Kidney epithelial cell (primary cell): ENCODE data around the gene PAX4. TPM values are rescaled to one million over a fixed set of nuclear protein-coding genes. Genes with fewer than 3 reads are reported as not detected.

ENCODE experiments used
- DNase-seq: peaks from one replicate; pipeline ENCODE4 v3.0.0-alpha.2; 2010; ENCODE audit warnings: low read depth
- H3K27me3 ChIP-seq: 2 replicates; pipeline ENCODE4 v1.6.0; 2011; ENCODE audit warnings: low read length; ENCODE audit not compliant: control insufficient read depth, insufficient read depth
- H3K36me3 ChIP-seq: 2 replicates; pipeline ENCODE4 v1.5.1; 2011; ENCODE audit warnings: low read length; ENCODE audit not compliant: control insufficient read depth, insufficient read depth
- H3K4me3 ChIP-seq: 2 replicates; pipeline ENCODE4 v1.5.1; 2011; ENCODE audit warnings: low read depth, mild to moderate bottlenecking, control low read depth, low read length
- total RNA-seq: library from RNA; depleted of rRNA; stranded (reverse); fragments of >200 nt; gene quantifications from 2 replicates; pipeline ENCODE4 v1.2.3, GENCODE V29; 2015
- TF ChIP-seq, protein P1 (sequence below): IDR thresholded peaks from 2 replicates; pipeline ENCODE4 v1.5.1; 2011; ENCODE audit warnings: mild to moderate bottlenecking, moderate library complexity, low read length, control low read depth, inconsistent platforms; ENCODE audit not compliant: insufficient read depth, poor library complexity, severe bottlenecking

PAX4 gene
- total RNA-seq, 1 donor from 2014 or later, result not detected

DNA sequence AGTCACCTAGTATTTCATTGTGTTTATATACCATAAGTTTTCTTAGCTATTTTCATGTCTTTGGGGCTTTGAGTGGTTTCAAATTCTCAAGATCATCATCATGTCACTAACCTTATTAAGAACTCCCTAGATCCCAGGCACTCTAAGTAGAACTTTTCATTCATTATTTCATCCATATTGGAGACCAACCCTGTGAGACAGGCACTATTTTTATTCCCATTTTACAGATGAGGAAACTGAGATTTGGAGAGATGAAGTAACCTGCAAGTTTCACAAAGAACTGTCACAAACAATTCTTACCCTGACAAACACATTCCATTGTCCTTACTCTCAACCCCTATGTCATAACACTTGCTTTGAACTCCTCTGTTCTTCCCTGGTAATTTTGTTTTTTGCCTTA, 20.3 kb upstream of the PAX4 start:
- Histone ChIP-seq H3K4me3 (no peak overlapping the region), H3K36me3 (no peaks in the 10 kb centered on the region), H3K27me3 (no peaks in the 10 kb centered on the region)
- TF ChIP-seq, protein P1, sequence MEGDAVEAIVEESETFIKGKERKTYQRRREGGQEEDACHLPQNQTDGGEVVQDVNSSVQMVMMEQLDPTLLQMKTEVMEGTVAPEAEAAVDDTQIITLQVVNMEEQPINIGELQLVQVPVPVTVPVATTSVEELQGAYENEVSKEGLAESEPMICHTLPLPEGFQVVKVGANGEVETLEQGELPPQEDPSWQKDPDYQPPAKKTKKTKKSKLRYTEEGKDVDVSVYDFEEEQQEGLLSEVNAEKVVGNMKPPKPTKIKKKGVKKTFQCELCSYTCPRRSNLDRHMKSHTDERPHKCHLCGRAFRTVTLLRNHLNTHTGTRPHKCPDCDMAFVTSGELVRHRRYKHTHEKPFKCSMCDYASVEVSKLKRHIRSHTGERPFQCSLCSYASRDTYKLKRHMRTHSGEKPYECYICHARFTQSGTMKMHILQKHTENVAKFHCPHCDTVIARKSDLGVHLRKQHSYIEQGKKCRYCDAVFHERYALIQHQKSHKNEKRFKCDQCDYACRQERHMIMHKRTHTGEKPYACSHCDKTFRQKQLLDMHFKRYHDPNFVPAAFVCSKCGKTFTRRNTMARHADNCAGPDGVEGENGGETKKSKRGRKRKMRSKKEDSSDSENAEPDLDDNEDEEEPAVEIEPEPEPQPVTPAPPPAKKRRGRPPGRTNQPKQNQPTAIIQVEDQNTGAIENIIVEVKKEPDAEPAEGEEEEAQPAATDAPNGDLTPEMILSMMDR, result no peak
- DNase-seq, result no peak

DNA sequence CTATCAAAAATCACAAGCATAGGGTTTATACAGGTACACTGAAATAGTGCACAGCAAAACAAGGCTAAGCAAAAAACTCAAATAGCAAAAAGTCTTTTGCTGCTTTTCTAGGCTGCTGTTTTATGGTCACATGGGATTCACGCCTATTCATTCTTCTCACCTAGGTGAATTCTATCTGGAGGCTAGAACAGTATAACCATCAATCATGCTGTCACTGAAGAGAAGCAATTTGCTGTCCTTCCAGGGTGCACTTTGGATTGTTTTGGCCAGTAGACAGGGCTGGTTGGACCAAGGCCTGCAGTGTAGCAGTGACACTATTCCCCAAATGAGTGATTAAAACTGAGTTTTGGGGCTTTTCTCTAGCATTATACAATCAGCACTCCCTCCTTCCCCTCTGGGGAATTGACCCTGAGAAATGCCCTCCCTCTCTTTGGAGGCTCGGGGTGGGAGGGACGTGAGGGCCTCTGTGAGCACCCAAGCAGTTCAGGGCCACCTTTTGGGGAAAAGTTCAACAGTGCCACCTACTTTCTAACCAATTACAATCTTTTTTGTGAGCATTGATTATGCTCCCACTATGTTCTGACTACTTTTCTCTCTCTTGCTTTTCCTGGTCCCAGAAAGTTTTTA, 17.8 kb upstream of the PAX4 start:
- H3K4me3 ChIP-seq, result no peak overlapping the region
- H3K36me3 ChIP-seq, result no peaks in the 10 kb centered on the region
- DNase-seq, result no peak
- no peaks in the 10 kb centered on the region for H3K27me3 ChIP-seq
- TF ChIP-seq, protein P1, result no peak

DNA sequence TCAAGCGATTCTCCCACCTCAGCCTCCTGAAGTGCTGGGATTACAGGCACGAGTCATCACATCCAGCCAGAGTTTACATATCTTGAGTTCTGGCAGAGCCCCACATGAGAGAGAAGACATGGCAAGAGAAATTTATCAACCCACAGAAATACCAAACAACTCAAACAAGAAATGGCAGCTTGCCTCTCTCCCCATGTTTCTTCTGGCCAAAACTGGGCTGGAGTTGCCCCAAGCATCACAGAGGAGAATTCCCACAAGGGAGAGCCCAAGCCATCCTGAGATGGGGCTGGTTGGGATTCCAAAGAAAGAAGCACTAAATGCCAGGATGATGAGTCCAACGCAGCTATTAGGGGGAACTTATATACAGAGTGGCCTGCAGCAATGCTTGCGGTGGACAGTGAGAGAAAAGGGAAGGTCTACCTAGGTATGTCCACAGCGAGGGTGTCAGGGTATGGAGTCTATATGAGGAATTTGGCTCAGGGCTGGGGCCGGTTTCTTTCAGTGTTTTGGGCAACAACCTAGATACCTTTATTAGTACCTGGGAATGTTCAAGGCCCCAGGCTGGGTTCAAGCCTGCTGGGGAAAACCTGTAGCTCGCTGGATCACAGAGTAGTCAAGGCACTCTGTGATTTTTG, 14.5 kb upstream of the PAX4 start:
- Histone ChIP-seq H3K36me3 (no peaks in the 10 kb centered on the region), H3K4me3 (no peak overlapping the region), H3K27me3 (no peaks in the 10 kb centered on the region)
- no peak for DNase-seq
- TF ChIP-seq, protein P1, result no peak

DNA sequence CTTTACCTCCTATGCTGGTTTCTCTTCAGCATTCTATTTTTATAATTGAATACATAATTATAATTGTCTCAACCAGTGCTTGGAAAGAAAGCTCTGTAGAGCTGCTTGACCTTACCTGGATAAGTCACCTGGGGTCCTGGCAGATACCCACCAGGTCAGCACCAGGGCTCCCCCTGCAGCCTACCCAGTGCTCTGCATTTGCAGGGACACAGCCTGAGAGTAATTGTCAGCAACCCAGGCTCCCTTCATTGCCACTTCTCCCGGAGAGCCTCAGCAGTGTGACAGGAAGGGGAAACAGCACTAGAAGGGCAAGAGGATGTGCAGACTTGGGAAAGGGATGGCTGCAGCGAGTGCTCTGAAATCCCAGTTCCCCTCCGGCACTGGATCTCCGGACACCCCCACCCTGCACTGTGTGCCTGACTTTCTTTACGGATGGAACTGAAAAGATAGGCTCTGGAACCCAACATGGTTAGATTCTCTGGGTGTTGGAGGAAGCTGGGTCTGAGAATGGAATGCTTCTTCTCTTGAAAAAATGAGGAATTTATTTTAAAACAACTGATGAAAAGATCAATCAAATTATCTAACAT, 11.4 kb upstream of the PAX4 start:
- DNase-seq, result no peak
- Histone ChIP-seq H3K4me3 (no peak overlapping the region), H3K27me3 (no peaks in the 10 kb centered on the region), H3K36me3 (no peaks in the 10 kb centered on the region)
- TF ChIP-seq, protein P1, result peak; percentile 58

DNA sequence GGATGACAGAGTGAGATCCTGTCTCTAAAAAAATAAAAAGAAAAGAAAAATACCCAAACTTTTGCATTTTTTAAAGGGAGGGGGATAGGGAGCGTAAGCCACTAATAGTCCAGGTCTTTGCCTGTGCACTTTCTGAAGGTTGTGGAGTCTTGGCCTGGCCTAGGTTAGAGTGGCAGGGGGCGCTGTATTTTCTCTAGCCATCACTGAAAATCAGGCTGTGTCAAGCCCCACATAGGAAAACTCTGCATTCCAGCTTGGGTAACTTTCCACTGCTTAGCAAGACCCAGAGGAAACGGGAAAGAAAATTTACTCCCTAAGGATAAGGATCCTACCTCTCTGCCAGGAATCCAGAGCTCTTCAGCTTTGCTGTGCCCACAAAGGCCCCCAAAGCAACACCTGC, 10.5 kb upstream of the PAX4 start:
- Histone ChIP-seq H3K27me3 (no peaks in the 10 kb centered on the region), H3K36me3 (no peaks in the 10 kb centered on the region), H3K4me3 (no peak overlapping the region)
- no peak for DNase-seq
- TF ChIP-seq, protein P1, result no peak

DNA sequence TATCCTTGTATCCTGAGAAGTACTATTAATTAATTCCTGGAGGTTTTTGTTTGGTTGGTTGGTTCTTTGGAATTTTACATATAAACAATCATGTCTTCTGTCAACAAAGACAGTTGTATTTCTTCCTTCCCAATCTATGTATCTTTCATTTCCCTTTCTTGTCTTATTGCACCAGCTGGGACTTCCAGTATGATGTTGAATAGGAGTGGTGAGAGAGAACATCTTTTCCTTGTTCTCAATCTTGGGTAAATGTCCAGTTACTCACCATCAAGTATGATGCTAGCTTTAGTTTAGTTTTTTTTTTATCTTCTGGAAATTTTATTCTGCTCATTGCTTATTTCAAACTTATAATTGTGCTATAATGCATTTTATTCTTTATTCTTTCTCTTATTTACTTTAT, 7.4 kb upstream of the PAX4 start:
- H3K36me3 ChIP-seq, result no peaks in the 10 kb centered on the region
- TF ChIP-seq, protein P1, result no peak

More for the DNA sequence above, 7.4 kb upstream of the PAX4 start:
- H3K27me3 ChIP-seq, result peaks cover 10% of the 10 kb centered on the region
- no peak for DNase-seq
- no peak overlapping the region for H3K4me3 ChIP-seq
